HepG2 (cell line): ENCODE data around the gene LLGL2. TPM values are rescaled to one million over a fixed set of nuclear protein-coding genes. Genes with fewer than 3 reads are reported as not detected.

Experiments used
- AGO2 ChIP-seq: fragments of 200-400 bp; formaldehyde crosslinking; optimal IDR thresholded peaks from 2 replicates; pipeline ENCODE3; 2017; ENCODE audit warnings: mild to moderate bottlenecking, low read depth, low read length, moderate library complexity
- CBFB ChIP-seq: sonication (generic); formaldehyde crosslinking; IDR thresholded peaks from 2 replicates; pipeline ENCODE4 v1.4.0; 2020; ENCODE audit warnings: missing genetic modification reagents
- ELF3 ChIP-seq: IDR thresholded peaks from 2 replicates; pipeline ENCODE4 v1.6.1; 2016; ENCODE audit warnings: missing genetic modification reagents, missing compliant biosample characterization
- ERF ChIP-seq: IDR thresholded peaks from 2 replicates; pipeline ENCODE4 v1.6.1; 2018; ENCODE audit warnings: missing biosample characterization, missing genetic modification reagents
- KDM1A ChIP-seq: IDR thresholded peaks from 2 replicates; pipeline ENCODE4 v1.6.1; 2016; ENCODE audit warnings: missing compliant biosample characterization
- NCOA2 ChIP-seq: sonication (generic); formaldehyde crosslinking; IDR thresholded peaks from 2 replicates; pipeline ENCODE4 v1.8.0; 2022; ENCODE audit warnings: inconsistent platforms
- PHF20 ChIP-seq: sonication (generic); formaldehyde crosslinking; IDR thresholded peaks from 2 replicates; pipeline ENCODE4 v1.5.0; 2020; ENCODE audit warnings: mild to moderate bottlenecking, missing genetic modification reagents
- RNF2 ChIP-seq: fragments of 450-650 bp; conservative IDR thresholded peaks from 2 replicates; pipeline ENCODE4 v1.6.1; 2016; ENCODE audit warnings: low read depth
- SMYD3 ChIP-seq: sonication (generic); formaldehyde crosslinking; IDR thresholded peaks from 2 replicates; pipeline ENCODE4 v1.8.1; 2023; ENCODE audit warnings: mild to moderate bottlenecking, missing genetic modification reagents
- TBX2 ChIP-seq: sonication (generic); formaldehyde crosslinking; IDR thresholded peaks from 2 replicates; pipeline ENCODE4 v1.5.0; 2020; ENCODE audit warnings: missing genetic modification reagents, mild to moderate bottlenecking, borderline replicate concordance
- TERF1 ChIP-seq: sonication (generic); formaldehyde crosslinking; IDR thresholded peaks from 2 replicates; pipeline ENCODE4 v1.8.0; 2022; ENCODE audit warnings: mild to moderate bottlenecking, missing genetic modification reagents, moderate library complexity
- ZFP82 ChIP-seq: sonication (generic); formaldehyde crosslinking; IDR thresholded peaks from 2 replicates; pipeline ENCODE4 v1.5.1; 2020; ENCODE audit warnings: mild to moderate bottlenecking, missing genetic modification reagents, borderline replicate concordance
- ZNF160 ChIP-seq: sonication (generic); formaldehyde crosslinking; IDR thresholded peaks from 2 replicates; pipeline ENCODE4 v1.8.0; 2022; ENCODE audit warnings: mild to moderate bottlenecking, inconsistent platforms, missing genetic modification reagents
- ZNF251 ChIP-seq: sonication (generic); formaldehyde crosslinking; IDR thresholded peaks from 2 replicates; pipeline ENCODE4 v1.9.0; 2021; ENCODE audit warnings: mild to moderate bottlenecking, missing genetic modification reagents
- ZNF263 ChIP-seq: sonication (generic); formaldehyde crosslinking; IDR thresholded peaks from 2 replicates; pipeline ENCODE4 v1.4.0; 2020; ENCODE audit warnings: missing genetic modification reagents
- ZNF382 ChIP-seq: sonication (generic); formaldehyde crosslinking; IDR thresholded peaks from 2 replicates; pipeline ENCODE4 v1.5.0; 2020; ENCODE audit warnings: missing genetic modification reagents, mild to moderate bottlenecking, borderline replicate concordance
- ZNF512 ChIP-seq: sonication (generic); formaldehyde crosslinking; IDR thresholded peaks from 2 replicates; pipeline ENCODE4 v1.4.0; 2020; ENCODE audit warnings: mild to moderate bottlenecking, missing genetic modification reagents
- ZNF530 ChIP-seq: sonication (generic); formaldehyde crosslinking; IDR thresholded peaks from 2 replicates; pipeline ENCODE4 v1.5.0; 2020; ENCODE audit warnings: low read depth, mild to moderate bottlenecking, missing genetic modification reagents
- ZNF589 ChIP-seq: sonication (generic); formaldehyde crosslinking; conservative IDR thresholded peaks from 2 replicates; pipeline ENCODE4 v1.8.0; 2022; ENCODE audit warnings: mild to moderate bottlenecking, moderate library complexity, missing genetic modification reagents
- ZNF678 ChIP-seq: sonication (generic); formaldehyde crosslinking; IDR thresholded peaks from 2 replicates; pipeline ENCODE4 v1.4.0; 2020; ENCODE audit warnings: mild to moderate bottlenecking, missing genetic modification reagents
- ZNF883 ChIP-seq: sonication (generic); formaldehyde crosslinking; IDR thresholded peaks from 2 replicates; pipeline ENCODE4 v1.5.1; 2020; ENCODE audit warnings: mild to moderate bottlenecking, missing genetic modification reagents; ENCODE audit errors: not compliant biosample characterization
- polyA plus RNA-seq, 8 experiments: library from polyadenylated mRNA; depleted of rRNA in 3 of 8; stranded (reverse) in 7 of 8; unstranded in 1 of 8; fragments of >200 nt; fragmentation: Illumina TruSeq in 4 of 8; extraction: Trizol in 4 of 8; gene quantifications; 2 replicates each; pipeline versions ENCODE4 v1.2.1 to v1.2.3, GENCODE V29; 2011 to 2016; ENCODE audit warnings: low read depth in 4 of 8, missing spikeins in 1 of 8, mixed read lengths in 1 of 8; ENCODE audit not compliant: insufficient read depth in 1 of 8
- total RNA-seq, 5 experiments: library from RNA; depleted of rRNA; stranded (reverse); fragments of >200 nt; fragmentation: Illumina TruSeq; extraction: Trizol; gene quantifications; 2 replicates each; pipeline ENCODE4 v1.2.3, GENCODE V29; 2016; ENCODE audit warnings: low read depth in 1 of 5
- TF ChIP-seq, protein P1 (sequence below): sonication (generic); formaldehyde crosslinking; IDR thresholded peaks from 2 replicates; pipeline ENCODE4 v1.5.1; 2020; ENCODE audit warnings: mild to moderate bottlenecking, missing genetic modification reagents, moderate library complexity
- TF ChIP-seq, protein P2 (sequence below): sonication (generic); formaldehyde crosslinking; IDR thresholded peaks from 2 replicates; pipeline ENCODE4 v1.5.1; 2020; ENCODE audit warnings: missing genetic modification reagents, mild to moderate bottlenecking, borderline replicate concordance

The LLGL2 gene
- total and polyA plus RNA-seq, 2 of the 13 experiments (the other 11 are each of a cell fraction or from before 2014, with no cell fraction given), result 83.0 to 86.7 TPM

DNA sequence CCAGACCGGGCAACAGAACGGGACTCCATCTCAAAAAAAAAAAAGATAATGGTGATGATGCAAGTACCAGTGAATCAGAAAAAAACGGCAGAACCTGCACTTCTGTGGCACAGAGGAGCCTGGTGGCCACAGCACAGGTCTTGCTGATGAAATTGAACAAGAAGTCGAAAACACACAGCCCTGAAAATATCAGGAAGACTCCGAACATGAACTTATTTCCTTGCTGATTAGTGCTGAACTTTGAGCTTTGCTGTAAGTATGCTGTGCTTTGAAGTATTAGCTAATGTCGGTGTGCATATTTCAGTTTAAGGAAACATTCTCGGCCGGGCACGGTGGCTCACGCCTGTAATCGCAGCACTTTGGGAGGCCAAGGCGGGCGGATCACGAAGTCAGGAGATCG, 51.2 kb downstream of the LLGL2 start (continued):
- TF ChIP-seq ZNF263 (CRISPR knock-in tag), result no peak
- TF ChIP-seq ZFP82 (CRISPR knock-in tag), result no peak
- TF ChIP-seq NCOA2 (CRISPR knock-in tag), result peak; percentile 74
- TF ChIP-seq ZNF678 (CRISPR knock-in tag), result no peak
- no peak for TF ChIP-seq ZNF382 (CRISPR knock-in tag)
- peak; percentile 48; the same call in 1 of the 2 replicates for TF ChIP-seq CBFB
- TF ChIP-seq ZNF883, result no peak
- TF ChIP-seq RNF2, result 0 out of 2 replicates have a peak, but pooled peaks have one; percentile 32
- no peak for TF ChIP-seq AGO2
- TF ChIP-seq ZNF160 (CRISPR knock-in tag), result no peak
- no peak for TF ChIP-seq ZNF251 (CRISPR knock-in tag)
- TF ChIP-seq, protein P1, sequence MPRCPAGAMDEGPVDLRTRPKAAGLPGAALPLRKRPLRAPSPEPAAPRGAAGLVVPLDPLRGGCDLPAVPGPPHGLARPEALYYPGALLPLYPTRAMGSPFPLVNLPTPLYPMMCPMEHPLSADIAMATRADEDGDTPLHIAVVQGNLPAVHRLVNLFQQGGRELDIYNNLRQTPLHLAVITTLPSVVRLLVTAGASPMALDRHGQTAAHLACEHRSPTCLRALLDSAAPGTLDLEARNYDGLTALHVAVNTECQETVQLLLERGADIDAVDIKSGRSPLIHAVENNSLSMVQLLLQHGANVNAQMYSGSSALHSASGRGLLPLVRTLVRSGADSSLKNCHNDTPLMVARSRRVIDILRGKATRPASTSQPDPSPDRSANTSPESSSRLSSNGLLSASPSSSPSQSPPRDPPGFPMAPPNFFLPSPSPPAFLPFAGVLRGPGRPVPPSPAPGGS, result no peak
- TF ChIP-seq ERF, result 0 out of 2 replicates have a peak, but pooled peaks have one; percentile 22
- TF ChIP-seq TERF1 (CRISPR knock-in tag), result no peak
- peak; percentile 31; the same call in 1 of the 2 replicates for TF ChIP-seq TBX2 (CRISPR knock-in tag)
- TF ChIP-seq KDM1A (CRISPR knock-in tag), result peak; percentile 64; the same call in 1 of the 2 replicates
- TF ChIP-seq ELF3, result peak; percentile 91
- TF ChIP-seq SMYD3 (CRISPR knock-in tag), result no peak
- TF ChIP-seq PHF20 (CRISPR knock-in tag), result no peak
- TF ChIP-seq ZNF589 (CRISPR knock-in tag), result no peak
- TF ChIP-seq, protein P2, sequence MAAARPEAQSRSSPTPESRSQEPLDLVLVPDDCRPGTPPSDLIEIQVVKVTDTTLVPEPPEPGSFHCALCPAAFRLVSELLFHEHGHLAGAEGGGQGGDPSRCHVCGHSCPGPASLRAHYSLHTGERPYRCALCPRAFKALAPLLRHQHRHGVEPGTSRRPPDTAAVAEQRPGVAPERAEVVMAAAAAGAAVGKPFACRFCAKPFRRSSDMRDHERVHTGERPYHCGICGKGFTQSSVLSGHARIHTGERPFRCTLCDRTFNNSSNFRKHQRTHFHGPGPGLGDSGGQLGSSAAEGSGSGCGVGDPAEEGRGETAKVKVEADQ, result no peak
- TF ChIP-seq ZNF530, result no peak
- TF ChIP-seq ZNF512 (CRISPR knock-in tag), result no peak
